NCI-H526 (cell line): ENCODE data around the gene CXCL1.

Source experiments
- DNase-seq, 2 experiments: peaks; one replicate each; lab custom pipeline; 2025; lab: John Stamatoyannopoulos, UW

The CXCL1 gene

DNA sequence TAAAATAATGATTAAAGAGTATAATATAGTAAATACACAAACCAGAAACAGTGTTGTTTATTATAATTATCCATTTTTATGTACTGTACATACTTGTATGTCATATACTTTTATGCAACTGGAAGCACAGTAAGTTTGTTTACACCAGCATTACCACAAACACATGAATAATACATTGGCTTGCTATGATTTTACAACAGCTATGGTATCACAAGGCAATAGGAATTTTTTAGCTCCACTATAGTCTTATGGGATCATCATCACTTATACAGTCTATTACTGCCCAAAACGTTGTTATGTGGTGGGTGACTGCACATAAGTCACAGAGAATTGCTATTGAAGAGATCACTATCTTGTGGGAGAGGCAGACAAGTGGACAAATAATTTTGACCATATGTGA, 17.9 kb upstream of the CXCL1 start:
- DNase-seq: no peak

DNA sequence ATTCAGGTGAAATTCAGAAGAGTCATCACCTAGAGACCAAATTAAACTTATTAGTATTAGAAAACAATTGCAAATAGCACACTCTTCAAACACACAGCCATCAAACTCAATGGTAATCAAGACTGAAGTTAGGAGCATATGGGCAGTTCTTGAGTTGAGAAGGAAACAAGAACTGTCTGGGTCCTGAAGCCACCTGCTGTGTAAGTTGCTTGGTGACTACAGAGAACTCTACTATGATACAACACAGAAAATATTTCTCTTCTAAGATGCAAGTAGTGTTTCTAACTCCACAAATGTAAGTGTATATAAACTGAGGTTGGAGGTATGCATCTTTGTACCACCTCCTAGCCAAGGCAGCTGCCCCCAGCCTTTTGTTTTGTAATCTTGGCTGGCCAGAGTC, 16.4 kb upstream of the CXCL1 start:
- no peak for DNase-seq

DNA sequence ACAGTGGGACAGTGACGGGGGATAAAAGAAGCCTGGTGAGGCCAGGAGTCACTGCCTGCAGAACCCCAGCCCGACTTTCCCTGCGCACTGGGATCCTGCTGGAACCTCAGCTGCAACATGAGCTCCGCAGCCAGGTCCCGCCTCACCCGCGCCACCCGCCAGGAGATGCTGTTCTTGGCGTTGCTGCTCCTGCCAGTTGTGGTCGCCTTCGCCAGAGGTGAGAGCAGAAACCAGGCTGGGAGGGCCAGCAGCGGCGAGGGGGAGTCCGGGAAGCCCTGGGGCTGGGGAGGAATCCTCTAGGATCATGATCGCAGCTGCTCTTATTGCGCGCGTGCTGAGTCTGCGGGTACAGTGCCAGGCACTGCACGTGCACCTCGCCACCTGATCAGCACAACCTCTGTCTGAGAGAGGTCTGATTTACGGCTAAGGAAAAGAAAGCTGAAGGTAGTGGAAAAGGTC, 15.9 kb upstream of the CXCL1 start, which contains the start of gene PF4V1:
TSS of gene PF4V1 (plus strand) at position 51 of the 459 bp plus-strand sequence. CDS start at position 118, 67 bp downstream.
- DNase-seq: peak in 1 of 2 experiments; percentile 60

DNA sequence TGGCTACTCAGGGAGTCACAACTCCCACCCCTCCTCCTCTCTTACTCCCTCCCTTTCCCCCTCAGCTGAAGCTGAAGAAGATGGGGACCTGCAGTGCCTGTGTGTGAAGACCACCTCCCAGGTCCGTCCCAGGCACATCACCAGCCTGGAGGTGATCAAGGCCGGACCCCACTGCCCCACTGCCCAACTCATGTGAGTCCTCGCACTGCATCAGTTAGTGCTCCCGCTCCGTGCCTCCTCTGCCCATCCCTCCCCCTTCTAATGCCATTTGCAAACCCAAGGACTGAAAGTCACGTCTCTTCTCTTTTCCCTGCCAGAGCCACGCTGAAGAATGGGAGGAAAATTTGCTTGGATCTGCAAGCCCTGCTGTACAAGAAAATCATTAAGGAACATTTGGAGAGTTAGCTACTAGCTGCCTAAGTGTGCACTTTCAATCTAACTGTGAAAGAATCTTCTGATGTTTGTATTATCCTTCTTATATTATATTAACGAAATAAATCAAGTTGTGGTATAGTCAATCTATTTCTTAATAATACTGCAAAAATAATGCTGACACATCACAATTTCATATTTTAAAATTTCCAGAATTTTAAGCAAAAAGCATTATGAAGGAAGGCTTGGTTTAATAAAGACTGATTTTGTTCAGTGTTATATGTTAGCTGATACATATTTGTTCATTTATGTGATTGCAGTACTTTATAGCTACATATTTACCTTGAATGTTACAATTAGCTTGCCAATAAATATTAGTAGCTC, 15.3 kb upstream of the CXCL1 start:
- no peak for DNase-seq

DNA sequence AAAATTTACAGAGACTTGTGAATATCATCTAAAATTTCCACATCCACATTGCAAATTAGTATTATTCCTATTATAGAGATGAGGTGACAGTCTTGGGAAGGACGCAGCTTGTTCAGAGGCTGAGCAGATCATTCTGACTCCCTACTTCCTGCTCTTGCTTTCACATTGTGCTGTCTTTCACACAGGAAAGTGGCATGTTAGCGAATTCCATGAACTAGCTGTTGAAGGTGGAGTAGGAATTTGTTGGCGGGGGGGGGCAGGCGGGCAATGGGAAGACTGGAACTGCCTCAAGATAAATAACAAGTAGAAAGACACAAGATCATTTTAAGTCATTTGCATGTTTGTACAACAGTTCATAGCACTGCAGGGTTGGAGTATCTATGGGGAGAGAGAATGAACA, 13.8 kb upstream of the CXCL1 start:
- no peak for DNase-seq

DNA sequence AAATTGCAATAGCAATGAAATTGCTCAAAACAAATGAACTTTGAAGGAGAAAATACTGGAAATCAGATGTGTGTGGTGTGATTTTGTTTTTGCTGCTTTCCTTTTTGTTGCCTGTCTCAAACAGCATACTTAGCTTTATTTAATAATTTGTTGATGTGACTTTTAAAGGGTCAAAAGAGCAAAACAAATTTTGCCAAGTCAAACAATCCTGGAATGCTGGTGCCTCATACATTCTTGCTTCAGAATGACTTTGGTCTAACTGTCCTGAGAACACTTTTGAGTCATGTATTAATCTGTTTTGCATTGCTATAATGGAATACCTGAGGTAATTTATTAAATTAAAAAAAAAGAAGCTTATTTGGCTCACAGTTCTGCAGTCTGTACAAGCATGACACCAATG, 12.7 kb upstream of the CXCL1 start:
- no peak for DNase-seq

DNA sequence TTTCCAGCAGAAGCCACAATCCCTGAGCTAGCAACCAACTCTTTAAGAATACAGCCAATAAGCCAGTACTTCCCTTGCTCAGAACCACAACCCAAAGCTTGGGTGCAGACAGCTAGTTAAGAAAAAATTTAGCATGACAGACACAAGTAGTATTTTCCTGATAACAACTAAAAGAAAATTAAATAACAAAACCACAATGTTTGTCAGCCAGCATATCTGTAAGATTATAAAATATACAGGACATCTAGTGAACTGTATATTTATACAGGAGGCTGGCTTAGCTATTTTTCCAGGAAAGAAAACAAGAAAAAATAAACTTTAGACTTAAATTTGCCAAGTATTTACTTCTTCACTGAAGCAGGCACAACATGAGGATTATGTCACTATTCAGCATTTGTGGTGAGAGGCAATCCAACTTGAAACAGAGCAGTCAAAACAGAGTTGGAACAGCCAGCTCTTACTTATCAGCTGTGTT, 9.5 kb upstream of the CXCL1 start:
- DNase-seq: no peak

DNA sequence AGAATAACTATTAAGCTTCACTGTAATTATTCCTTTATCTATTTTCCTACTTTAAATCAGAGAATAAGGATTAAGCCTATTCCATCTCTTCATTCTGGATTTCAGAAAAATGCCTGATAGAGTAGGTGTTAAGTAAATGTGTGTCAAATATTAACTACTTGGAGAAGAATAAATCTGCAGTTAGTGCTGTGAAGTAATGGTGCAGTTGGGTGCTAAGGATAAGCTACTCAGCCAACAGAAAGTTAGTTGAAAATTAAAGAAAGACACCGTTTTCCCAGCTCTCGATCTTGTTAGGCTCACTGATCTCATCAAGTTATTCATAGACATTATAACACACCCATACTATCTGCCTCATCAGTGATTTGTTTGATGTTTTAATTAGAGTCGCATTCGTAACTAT, 9.0 kb upstream of the CXCL1 start:
- no peak for DNase-seq

DNA sequence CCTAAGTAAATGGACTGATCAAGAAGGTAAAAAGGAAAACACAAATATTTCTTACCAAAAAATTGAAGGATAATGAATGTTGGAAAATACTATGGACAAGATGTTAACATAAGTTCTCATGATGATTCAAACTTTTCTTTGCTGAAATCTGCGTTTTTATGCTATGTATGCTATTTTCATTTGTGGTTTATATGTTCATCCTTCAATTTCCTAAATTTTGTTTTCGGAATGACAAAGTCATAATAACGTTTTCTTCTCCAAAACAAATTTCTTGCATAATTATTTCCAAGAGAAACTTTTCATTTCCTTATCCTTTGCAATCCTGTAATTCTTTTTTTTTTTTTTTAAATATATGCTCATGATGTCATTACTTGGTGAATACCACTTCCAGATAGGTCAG, 8.3 kb upstream of the CXCL1 start:
- no peak for DNase-seq

DNA sequence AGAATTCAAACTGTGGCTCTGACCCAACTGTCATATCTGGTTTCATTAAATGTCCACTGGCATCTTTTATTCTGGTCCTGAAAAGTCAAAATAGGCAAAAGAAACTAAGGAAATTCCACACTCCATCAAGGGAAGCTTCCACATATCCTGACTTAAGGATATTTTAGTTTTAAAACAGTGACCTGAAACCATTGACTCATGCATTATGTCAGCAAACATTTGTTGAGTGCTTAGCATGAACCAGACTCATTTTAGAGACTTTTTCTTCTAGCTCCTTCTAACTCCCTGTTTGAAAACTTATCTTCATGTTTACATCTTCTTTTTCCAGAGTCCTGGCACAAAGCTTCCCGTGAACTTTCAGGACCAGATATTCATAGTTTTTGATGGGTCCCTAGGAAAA, 6.9 kb upstream of the CXCL1 start:
- DNase-seq: no peak

DNA sequence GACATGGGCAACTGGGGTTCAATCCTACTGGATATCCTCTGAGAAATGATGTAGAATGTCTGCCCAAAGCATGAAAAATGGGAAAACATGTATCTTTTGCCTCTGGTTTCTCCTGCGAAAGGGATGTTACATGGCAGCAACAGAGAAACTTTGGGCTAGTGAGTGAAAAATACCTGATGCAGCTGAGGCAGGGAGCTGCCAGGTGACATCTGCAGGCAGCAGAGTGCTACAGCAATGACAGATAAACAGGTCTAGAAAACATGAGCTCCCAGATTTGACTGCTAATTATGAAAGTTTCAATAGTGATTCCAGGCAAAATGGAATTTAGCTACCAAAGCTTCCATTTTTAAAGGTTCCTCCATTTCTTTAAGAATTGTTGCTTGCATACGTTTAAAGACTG, 4.8 kb upstream of the CXCL1 start:
- DNase-seq: peak in 1 of 2 experiments; percentile 22

DNA sequence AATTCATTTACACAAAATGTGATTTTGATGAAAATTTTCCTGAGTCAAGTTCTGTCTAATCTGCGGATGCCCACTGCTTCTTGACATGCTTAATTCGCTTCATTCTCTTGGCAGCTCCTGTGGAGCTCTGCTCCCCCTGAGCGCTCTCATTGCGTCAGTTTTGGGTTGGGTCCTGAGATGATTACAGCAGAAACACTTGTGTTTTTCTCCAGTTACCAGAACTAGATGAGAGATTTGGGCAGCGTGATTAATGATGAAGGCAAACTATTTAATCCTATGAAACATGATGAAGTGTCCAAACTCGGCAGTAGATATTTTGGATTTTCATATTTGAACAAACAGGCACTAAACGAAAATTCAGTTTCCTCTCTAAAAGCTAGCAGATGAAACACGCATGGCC, 4.2 kb upstream of the CXCL1 start:
- DNase-seq: no peak

DNA sequence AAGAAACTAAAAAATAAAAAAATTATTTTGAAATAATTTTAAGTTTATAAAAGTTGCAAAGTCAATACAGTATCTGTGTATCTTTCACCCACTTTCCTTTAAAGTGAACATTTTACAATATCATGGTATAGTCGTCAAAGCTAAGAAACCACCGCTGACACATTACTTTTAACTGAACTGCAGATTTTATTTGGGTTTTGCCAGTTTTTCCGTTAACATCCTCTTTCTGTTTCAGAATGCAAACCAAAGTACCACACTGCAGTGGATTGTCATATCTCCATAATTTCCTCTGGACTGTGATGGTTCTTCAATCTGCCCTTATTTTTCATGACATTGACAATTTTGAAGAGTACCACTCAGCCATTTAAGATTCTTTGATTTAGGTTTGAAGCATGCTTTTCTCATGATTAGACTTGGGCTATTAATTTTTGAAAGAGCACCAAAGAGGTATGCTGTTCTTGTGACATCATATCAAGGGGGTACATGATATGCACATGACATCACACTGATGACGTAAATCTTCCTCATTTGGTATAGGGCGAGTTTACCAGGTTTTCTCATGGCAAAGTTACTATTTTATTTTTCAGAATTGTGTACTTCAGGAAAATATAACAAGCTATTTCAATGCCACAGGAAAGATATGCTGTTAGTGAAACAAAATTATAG, 3.6 kb upstream of the CXCL1 start:
- no peak for DNase-seq

DNA sequence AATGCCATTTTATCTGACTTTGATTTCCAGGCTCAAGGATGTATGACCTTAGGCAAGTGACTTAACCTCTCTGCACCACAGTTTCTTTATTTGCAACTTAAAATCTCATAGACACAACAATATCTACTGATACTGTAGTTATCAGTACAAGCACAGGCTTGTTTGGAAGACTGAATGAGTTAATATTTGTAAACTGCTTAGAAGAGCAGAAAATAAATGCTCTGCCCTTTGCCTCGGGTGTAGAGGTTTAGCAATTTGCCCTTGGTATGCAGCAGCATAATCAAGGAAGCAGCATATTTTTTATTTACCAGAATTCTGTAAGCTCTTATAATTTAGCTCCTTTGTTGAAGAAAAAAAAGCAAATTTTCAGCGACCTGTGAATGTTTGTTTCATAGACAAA, 2.9 kb upstream of the CXCL1 start:
- DNase-seq: no peak

DNA sequence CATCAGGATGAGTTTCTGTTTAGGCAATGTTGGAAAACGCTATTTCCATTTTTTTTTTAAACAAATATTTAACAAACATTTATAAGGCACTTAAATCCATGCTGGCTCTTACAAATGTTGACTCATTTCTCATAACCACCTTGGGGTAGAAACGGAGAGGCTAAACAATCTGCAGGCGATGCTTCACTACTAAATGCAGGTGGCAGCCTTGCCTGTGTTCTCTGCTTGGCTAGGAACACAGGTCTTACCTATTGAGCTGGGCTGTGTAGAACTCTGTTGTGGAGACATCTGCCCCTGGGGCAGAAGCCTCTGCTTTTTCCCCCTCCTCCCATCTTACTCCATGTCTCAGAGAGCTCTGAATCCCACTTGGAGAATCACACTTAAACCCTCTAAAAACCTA, 1.4 kb upstream of the CXCL1 start:
- DNase-seq: peak in 1 of 2 experiments; percentile 28

DNA sequence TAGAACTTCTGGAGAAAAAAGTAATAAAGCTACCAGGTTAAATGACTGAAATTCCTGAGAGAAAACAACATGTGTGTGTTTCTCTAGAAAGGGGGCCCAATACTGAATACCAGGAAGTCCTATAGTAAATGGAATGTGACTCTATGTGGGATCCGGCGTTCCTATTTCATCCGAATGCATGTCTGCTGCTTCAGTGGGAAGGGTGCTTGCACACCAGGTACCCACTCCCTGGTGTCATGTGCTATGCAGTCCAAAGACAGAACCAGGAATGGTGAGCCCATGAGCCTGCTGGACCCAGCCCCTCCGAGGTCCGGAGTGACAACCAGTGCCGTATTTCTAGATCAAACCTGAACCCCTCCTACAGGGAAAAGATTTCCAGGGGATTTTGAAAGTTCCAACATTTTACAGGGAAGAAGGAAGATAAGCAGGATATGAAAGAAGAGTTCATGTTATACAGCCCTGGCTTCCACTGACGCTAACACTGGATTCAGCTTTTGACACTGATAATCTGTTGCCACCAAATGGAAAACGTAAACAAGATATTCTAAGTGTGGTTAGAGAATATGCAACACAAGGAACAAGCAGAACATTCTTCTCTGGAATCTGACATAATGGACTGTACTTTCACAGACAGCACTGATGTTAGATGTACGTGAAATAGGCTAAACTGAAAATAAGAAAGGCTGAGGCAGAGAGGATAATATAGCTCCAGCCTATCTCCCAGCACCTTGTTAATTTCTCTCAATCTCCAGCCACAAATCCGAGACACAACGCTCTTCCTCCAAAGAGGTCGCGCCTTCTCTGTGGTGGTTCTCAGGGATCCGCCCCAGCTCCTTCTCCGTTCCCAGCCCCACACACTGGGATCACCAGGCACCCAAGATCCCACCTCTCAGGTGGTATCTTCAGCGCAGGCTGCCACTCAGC, 725 bp upstream of the CXCL1 start:
- peak in 1 of 2 experiments; percentile 38 for DNase-seq

DNA sequence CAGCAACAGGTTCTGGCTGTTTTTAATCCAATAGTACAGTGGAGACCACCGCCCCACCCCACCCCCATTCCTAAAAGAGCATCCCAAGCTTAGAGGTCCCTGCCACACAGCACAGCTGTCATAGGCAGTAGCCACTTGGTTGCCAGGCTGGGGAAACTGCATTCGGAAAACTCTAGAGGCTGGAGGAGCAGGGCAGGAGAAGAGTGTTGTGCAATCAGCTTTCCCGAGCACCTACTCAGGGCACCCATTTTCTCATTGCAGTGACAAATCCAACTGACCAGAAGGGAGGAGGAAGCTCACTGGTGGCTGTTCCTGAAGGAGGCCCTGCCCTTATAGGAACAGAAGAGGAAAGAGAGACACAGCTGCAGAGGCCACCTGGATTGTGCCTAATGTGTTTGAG, 1.1 kb downstream of the CXCL1 start:
- no peak for DNase-seq

DNA sequence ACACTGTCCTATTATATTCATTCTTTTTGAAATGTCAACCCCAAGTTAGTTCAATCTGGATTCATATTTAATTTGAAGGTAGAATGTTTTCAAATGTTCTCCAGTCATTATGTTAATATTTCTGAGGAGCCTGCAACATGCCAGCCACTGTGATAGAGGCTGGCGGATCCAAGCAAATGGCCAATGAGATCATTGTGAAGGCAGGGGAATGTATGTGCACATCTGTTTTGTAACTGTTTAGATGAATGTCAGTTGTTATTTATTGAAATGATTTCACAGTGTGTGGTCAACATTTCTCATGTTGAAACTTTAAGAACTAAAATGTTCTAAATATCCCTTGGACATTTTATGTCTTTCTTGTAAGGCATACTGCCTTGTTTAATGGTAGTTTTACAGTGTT, 1.6 kb downstream of the CXCL1 start:
- DNase-seq: no peak

DNA sequence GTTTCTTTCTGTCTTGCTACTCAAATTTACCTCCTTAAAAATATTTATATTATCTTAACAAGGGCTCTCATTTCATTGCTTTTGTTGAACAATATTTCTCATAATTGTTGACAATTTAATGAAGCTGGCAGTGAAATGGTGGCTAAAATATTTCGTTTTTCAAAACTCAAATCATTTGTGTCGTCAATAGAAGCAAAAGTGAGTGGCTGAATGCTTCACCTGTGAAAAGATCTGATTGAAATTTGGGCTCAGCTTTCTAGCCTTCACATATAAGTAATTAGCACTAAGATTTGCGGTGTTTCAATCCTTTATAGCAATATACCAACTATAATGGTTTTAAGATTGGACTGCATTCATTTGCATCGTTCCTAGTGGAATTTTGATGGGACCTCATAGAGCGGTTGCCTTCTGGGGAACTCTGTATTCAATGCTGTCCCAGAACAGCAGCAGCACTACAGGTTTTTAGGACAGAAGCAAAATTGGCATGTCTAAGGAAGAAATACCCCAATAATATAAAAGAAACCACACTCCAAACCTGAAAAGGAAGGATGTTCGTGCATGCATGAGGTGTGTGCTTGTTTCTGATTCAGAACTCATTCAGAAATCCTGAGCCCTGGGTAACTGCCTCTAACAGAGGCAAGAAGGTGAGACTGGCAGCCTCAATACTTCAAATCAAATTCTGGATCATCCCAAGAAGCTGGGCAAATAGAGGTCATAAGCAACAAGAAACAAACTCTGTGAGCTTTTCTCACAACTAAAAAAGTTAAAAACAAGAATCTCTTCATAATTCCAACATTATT, 2.5 kb downstream of the CXCL1 start:
- no peak for DNase-seq

DNA sequence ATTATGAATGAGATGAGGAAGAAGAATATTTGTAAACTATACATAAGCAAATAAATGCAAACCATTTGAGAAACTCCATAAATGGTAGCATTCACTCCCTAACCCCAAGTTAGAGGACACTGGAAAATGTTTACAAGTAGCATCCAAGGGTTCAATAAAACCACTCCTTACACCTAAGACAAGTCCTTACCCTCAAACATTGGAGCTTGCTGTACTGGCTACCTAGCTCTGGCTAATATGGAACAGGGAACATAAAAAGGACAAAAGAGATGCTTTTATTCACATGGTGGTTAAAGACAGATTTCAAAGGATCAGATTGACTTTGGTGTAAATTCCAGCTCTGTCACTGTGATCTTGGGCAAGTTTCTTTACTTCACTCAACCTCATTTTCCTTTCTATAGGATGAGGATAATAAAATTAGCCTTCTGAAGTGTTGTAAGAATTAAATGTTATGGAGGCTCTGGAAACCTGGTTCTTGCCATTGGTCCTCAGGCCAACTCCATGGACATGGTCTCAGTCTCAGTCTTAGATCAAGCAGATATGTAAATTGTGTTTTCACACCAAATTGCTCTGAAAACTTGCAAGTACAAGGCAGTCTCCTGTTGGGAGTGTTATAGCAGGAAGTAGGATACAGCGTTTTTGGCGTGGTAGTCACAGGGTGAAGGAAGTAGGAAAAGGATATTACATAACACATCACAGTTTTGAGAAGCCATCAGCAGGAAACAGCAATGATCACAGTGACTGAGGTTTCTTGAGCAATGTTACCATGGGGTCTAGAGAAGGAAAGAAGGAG, 3.3 kb downstream of the CXCL1 start:
- no peak for DNase-seq

DNA sequence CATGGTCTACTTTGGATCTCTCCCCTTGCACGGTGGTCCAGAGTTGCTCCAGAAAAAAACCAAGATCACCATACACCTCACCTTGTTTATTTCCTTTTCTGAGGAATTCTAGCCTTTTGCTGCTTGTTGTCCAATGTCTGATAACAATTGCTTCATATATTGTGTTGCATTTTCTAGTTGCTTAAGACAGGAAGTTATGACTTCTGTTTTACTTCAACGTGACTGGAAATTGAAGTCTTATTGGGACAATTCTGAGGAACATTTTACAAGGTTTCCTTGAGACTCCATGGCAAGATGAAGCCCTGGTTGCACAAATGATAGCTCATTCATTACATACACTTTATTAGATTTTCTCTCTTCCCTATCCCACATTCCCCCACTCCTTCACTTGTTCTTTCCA, 5.2 kb downstream of the CXCL1 start:
- no peak for DNase-seq
